Astrocyte of the hippocampus (primary cell): ENCODE data around the gene INTS7.
"Not testable (repeated sequence)": the region's sequence is repeated elsewhere in the genome, so short reads cannot be mapped to it uniquely, and the experiment has no call there.

Experiments used
- DNase-seq: peaks from one replicate; pipeline ENCODE4 v3.0.0; 2011; ENCODE audit warnings: low read depth, low spot score

The INTS7 gene

GRCh38 chr1:211933946-211934714, 101.2 kb downstream of the INTS7 start:
- DNase-seq = no peak

GRCh38 chr1:211932933-211933254, 102.5 kb downstream of the INTS7 start:
- no peak for DNase-seq

GRCh38 chr1:211932231-211932932, 103.0 kb downstream of the INTS7 start:
- DNase-seq = no peak

GRCh38 chr1:211929683-211930082, 105.7 kb downstream of the INTS7 start:
- no peak for DNase-seq

GRCh38 chr1:211928993-211929637, 106.2 kb downstream of the INTS7 start:
- no peak for DNase-seq

DNA sequence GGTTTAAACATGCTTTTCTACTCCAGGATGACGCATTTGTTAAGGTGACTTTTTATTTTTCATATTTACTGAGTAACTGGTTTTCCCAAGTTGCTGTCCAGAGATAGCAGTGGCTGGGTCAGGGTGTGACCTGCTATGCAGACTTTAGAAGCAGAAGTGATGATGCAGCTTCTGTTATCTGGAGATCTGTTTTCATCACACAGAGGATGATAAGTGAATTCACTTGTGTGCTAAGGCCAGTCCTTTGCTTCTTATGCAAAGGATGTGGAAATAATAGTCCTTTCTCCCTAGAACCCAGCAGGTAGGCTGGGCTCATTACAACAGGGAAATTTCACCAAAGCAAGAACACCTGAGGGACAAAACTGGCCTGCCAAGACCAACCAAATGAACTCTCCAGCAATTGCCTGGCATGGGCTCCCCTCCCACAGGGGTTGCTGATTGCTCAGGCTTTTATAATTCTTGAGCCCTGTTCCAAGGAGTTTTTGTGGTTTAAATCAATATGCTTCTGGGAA, 107.0 kb downstream of the INTS7 start:
- peak; percentile 12 for DNase-seq

DNA sequence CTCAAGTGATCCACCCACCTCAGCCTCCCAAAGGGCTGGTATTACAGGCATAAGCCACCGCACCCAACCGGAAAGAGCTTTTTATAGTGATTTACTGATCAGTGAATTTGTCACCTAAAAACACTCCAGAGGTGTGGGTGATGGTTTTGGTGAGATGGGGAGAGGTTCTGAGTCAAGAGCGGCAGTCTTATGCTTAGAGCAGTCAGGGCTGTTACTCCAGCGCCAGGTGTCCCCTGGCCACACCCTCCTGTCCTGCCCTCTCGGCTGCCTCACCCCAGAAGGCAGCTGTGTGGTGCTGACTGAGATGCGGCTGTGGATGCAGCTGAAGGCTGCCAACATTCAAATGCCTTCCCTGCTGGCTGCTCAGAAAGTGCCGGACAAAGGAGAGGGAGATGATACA, 110.3 kb downstream of the INTS7 start:
- no peak for DNase-seq

GRCh38 chr1:211924256-211924655, 111.1 kb downstream of the INTS7 start:
- DNase-seq = no peak

GRCh38 chr1:211923095-211923494, 112.3 kb downstream of the INTS7 start:
- no peak for DNase-seq

DNA sequence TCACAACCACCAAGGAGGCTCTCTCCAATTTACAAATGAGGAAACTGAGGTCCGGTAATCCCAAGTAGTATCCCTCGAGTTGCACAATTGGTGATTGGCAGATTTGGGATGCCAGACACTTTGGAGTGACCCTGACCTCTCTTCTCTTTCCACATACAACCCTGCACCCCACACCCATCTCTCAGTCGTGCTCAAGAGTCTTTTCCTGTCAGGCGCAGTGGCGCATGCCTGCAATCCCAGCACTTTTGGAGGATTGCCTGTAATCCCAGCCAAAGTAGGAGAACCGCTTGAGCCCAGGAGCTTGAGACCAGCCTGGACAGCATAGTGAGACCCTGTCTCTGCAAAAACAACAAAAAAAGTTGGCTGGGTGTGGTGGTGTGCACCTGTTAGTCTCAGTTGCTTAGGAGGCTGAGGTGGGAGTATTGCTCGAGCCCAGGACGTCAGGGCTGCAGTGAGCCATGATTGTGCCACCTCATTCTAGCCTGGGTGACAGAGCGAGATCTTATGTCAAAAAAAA, 113.7 kb downstream of the INTS7 start:
- DNase-seq = no peak

- DNase-seq = no peak
Observed at GRCh38 chr1:211920602-211921226, 114.6 kb downstream of the INTS7 start.

GRCh38 chr1:211920141-211920572, 115.2 kb downstream of the INTS7 start:
- DNase-seq = peak; percentile 51

DNA sequence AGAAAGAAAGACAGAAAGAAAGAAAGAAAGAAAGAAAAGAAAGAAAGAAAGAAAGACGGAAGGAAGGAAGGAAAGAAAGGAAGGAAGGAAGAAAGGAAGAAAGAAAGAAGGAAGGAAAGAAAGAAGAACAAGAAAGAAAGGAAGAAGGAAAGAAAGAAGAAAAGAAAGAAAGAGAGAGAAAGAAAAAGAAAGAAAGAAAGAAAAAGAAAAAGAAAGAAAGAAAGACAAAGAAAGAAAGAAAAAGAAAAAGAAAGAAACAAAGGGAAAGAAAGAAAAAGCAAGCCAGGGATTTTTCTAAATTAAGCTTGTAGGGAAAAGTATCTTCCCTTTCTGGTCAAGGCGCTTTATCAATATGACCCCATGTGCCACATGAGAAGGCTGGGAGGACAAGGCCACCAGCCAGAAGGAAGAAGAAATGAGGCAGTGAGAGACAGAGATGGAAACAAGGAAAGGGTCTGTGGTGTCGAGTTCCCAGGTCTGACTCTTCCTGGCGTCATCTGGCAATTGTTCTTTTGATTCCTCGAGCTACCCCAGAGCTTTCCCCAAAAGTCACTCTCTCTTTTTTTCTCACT, 116.4 kb downstream of the INTS7 start:
- no peak for DNase-seq

GRCh38 chr1:211916458-211916857, 118.9 kb downstream of the INTS7 start:
- DNase-seq = not testable (repeated sequence)

GRCh38 chr1:211915924-211916323, 119.4 kb downstream of the INTS7 start:
- no peak for DNase-seq

DNA sequence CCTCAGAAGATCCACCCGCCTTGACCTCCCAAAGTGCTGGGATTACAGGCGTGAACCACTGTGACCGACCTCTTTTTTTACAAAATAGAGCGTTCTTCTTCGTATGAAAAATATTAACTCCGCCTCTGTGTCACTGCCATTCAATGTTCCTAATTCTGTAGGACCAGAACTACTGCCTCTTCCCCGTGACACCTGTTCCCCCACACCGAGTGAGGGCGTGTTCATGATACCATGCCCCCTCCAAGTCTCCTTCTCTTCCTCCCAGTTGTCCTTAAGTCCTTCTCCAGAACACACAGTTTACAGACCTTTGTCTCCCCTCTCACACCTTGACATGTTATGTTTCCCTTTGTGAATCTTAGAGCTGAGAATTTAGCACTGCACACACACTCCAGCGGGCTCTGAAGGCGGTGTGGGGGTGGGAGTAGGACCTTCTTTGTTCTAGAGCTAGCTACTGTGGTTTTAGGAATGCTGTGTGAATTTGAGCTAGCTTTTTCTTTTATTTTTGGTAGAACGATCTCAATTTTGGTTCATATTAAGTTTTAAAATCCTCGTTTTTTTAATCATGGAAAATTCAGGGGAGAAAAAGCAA, 122.4 kb downstream of the INTS7 start:
- no peak for DNase-seq

DNA sequence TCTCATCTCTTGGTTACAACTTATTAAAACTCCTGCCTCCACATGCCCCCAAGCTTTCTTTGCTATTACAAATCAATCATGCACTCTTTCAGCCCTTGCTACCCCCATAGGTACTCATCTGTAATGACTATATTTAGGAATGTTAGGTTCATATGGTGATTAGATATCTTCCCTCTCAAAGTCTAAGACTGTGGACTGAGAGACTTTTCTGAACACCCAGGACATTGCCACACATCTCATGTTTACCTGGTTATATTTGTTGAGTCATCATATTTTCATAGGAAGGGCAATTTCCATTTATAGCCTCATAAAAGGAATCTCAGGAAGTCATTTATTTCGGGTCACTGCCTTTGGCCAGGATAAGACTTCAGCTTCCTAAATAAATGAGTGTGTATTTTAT, 123.3 kb downstream of the INTS7 start:
- DNase-seq = no peak

DNA sequence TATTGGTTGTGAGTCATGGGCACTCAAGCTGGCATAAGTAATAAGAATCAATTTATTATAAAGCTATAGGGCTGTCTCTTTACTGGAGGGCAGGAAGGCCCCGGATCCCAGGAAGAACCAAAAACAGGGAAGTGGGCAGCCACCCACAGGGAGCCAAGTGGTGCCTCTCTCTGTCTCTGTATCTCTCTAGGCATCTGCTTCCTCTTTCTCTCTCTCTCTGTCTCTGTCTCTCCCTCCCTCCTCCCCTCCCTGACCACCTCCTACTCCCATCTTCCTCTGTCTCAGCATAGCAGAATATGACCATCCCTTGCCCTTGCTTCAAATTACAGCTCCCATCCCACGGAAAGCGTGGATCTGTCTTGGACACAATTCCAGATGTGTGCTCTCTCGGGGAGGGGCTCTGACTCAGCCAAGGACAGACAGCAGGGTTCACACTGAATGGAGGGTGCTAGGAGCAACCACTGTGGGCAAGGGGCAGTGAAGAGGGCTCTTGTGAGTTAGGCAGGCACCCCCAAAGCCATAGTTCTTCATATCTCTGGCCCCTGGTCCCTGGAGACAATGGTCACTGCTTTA, 124.4 kb downstream of the INTS7 start:
- no peak for DNase-seq

DNA sequence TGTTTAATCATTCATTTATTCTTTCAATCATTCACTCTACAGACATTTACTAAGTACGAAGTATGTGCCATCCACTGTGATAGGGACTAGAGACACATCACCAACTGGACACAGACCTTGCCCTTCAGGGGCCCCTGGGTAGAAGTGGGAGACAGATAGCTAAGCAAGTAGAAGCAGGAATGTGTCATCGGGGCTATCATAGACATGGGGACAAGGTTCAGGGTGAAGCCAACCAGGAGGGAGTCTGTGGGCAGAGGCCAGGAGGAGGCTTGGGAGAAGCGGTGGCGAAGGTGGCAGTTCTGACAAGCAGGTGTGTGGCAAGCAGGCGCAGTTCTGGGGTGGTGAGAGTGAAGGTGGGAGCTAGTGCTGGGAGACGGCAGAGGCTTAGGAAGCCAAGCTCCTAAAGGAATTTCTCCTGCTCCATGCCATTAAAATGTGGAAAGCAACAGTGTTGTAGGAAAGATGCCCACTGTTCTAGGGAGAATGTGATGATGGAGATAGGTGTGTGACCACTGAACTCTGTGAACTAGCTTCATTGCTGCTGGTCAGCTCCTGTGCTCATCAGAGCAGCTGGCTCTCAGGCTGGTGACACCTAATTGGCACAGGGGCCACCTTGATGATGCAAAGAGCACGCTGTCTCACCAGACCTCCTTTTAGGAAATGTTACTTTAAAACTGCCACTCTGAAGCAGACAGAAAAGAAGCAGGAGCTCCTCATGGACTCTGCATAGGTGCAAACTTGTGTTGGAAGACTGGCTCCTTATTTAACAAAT, 125.1 kb downstream of the INTS7 start:
- DNase-seq = no peak

DNA sequence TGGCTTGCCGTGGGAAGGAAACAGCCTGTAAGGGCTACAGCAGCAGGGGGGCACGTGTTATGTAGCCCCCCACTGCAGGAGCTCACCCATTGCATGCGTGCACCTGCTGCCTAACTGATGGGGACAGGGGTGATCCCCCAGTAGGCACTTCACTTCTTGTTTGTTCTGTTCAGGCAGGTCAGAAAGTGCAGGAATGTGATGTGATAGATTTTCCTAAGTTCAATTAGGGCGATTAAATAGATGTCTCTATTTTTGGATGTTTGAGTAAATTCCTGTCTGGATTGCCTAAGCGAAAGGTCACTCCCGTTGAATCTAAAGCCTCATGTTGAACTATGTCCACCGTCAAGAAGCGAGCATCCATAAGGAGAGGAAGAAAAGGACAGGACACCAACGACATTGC, 126.0 kb downstream of the INTS7 start:
- DNase-seq = no peak
